Suppressor macrophage (primary cell): ENCODE measurements around the gene SP7.
"Not testable (repeated sequence)": the region's sequence is repeated elsewhere in the genome, so short reads cannot be mapped to it uniquely, and the experiment has no call there.

Experiments used
- DNase-seq, 4 experiments: peaks; one replicate each; pipeline ENCODE4 v3.0.0-alpha.2; 2020 to 2022
- total RNA-seq, 17 experiments: gene quantifications; one replicate each; lab custom pipeline; 2026; ENCODE audit warnings: mixed read lengths in 6 of 17, inconsistent platforms in 3 of 17; lab: John Stamatoyannopoulos, UW

Gene SP7
- 0 to 1.2 (median 0) reads per million in 17 experiments for total RNA-seq

GRCh38 chr12:53336181-53336681, at the start of gene SP7:
TSS of gene SP7 (minus strand) at chr12:53336354. CDS start at chr12:53335646, 708 bp downstream.
- peak; percentile 32 to 67 (median 59) for DNase-seq

DNA sequence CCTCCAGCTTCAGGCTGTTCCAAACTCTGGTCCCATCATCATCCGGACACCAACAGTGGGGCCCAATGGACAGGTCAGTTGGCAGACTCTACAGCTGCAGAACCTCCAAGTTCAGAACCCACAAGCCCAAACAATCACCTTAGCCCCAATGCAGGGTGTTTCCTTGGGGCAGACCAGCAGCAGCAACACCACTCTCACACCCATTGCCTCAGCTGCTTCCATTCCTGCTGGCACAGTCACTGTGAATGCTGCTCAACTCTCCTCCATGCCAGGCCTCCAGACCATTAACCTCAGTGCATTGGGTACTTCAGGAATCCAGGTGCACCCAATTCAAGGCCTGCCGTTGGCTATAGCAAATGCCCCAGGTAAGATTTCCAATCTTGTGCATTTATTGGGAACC, 47.1 kb upstream of the SP7 start:
- no peak for DNase-seq

- DNase-seq, result peak; percentile 73 to 92 (median 90)
Observed at GRCh38 chr12:53381731-53382630, 45.8 kb upstream of the SP7 start.

DNA sequence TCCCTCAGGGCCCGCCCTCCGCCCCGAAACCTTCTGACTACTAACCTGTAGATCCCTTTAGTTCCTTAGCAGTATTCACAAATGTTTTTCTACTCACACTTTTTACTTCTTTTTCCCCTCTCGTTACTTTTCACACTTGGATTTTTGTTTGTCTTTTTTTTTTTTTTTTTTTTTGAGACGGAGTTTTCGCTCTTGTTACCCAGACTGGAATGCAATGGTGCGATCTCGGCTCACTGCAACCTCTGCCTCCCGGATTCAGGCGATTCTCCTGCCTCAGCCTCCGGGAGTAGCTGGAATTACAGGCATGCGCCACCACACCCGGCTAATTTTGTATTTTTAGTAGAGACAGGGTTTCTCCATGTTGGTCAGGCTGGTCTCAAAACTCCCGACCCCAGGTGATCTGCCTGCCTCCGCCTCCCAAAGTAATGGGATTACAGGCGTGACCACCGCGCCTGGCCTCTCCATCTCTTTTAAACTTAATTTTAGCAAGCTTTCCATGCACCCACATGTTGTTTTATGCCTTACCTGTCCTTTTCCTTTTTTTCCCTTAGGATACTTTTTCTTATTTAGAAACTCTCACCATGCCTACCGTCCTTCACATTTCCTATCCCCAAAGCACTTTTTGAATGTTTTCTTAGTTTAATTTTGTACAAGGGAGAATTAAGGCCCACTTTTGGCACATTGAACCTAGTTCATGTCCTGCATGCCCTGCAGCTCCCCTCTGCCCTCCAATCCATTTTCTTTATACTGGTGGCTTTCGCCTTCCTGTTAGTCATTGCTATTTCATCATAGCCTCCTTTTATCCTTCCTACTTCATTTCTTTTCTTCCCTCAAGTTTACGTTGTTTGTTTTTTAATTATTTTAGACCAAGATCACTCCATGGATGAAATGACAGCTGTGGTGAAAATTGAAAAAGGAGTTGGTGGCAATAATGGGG, 44.9 kb upstream of the SP7 start:
- DNase-seq, result peak; percentile 47 to 79 (median 70)

GRCh38 chr12:53380104-53380793, 44.1 kb upstream of the SP7 start, which contains the start of gene SP1:
TSS of gene SP1 (plus strand) at chr12:53380176. CDS start at chr12:53380292, 116 bp downstream.
- peak; percentile 96 to 99 (median 98) for DNase-seq

GRCh38 chr12:53379389-53380103, 43.4 kb upstream of the SP7 start:
- DNase-seq, result peak; percentile 99 to 100 (median 100)

GRCh38 chr12:53378724-53379388, 42.7 kb upstream of the SP7 start:
- peak in 3 of 4 experiments; percentile 8 to 27 (median 10) for DNase-seq

GRCh38 chr12:53378222-53378621, 42.1 kb upstream of the SP7 start:
- no peak for DNase-seq

DNA sequence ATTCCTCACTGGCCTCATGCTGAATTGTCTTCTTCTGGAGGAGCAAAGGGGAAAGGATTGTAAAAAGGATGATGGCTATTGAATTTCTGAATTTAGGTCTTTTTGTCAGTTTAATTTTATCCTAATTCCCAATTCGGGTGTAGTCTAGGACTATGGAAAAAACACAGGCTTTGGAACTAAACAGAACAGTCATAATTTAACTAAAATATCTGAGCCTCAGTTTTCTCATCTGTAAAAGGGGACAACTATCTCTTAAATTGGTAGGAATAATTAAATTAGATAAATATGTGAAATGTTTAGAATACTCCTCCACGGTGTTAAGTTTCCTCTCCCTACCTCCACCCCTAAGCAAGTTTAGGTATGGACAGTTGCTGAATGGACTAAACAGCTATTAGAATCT, 40.6 kb upstream of the SP7 start:
- DNase-seq, result no peak

DNA sequence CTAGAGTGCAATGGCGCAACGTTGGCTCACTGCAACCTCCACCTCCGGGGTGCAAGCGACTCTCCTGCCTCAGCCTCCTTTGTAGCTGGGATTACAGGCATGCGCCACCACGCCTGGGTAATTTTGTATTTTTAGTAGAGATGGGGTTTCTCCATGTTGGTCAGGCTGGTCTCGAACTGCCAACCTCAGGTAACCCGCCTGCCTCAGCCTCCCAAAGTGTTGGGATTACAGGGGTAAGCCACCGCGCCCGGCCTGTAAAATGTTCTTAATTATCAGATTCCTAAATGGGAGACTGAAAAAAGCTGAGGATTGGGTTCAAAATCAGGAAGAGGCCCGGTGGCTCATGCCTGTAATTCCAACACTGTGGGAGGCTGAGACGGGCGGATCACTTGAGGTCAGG, 38.1 kb upstream of the SP7 start:
- not testable (repeated sequence) for DNase-seq

GRCh38 chr12:53373554-53374133, 37.5 kb upstream of the SP7 start:
- DNase-seq, result not testable (repeated sequence)

GRCh38 chr12:53365245-53365904, 29.2 kb upstream of the SP7 start:
- DNase-seq, result peak; percentile 78 to 96 (median 90)

- DNase-seq, result not testable (repeated sequence)
Observed at GRCh38 chr12:53361638-53362037, 25.5 kb upstream of the SP7 start.

DNA sequence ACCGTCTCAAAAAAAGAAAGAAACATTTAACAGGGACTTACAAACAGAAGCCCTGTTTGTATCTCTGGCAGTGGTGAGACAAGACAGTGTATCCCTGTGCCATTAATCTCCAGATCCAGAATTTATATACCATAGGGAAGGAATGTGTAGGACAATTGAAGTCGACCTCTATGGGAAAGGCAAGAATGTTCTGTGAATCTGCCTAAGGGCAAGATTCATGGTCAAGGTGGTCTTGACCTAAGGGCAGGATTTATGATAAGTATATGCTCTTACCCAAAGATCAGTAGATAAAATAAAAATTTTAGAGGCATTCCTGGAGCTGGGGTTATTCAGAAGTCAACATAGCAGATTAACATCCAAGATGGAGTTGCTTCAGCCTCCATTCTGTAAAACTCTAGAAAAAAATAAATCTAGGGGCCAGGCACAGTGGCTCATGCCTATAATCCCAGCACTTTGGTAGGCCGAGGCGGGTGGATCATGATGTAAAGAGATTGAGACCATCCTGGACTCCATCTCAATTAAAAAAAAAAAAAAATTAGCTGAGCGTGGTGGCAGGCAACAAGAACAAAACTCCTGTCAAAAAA, 22.8 kb upstream of the SP7 start:
- no peak for DNase-seq

GRCh38 chr12:53355121-53355520, 19.0 kb upstream of the SP7 start:
- DNase-seq, result no peak

DNA sequence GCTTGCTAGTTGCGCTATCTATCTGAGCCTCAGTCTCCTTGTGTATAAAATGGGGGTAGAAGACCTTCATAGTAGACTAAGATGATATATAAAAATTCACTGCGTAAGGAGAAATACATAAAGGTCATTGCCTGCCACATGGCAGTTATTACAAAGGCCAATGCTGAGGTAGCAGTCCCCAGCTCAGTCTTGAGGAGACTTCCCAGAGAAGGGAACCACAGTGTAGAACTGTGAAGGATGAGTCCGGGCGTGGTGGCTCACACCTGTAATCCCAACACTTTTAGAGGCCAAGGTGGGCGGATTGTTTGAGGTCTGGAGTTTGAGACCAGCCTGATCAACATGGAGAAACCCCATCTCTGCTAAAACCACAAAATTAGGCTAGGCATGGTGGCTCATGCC, 17.1 kb upstream of the SP7 start:
- peak; percentile 24 to 72 (median 59) for DNase-seq

- peak; percentile 89 to 94 (median 92) for DNase-seq
Observed at GRCh38 chr12:53352331-53353256, 16.4 kb upstream of the SP7 start.

GRCh38 chr12:53347905-53348304, 11.8 kb upstream of the SP7 start:
- DNase-seq, result no peak
